ENCODE measurements around the gene ATRN.
A peak's percentile ranks its signal among the peaks of the same experiment; 100 is the strongest.

The ATRN gene

DNA sequence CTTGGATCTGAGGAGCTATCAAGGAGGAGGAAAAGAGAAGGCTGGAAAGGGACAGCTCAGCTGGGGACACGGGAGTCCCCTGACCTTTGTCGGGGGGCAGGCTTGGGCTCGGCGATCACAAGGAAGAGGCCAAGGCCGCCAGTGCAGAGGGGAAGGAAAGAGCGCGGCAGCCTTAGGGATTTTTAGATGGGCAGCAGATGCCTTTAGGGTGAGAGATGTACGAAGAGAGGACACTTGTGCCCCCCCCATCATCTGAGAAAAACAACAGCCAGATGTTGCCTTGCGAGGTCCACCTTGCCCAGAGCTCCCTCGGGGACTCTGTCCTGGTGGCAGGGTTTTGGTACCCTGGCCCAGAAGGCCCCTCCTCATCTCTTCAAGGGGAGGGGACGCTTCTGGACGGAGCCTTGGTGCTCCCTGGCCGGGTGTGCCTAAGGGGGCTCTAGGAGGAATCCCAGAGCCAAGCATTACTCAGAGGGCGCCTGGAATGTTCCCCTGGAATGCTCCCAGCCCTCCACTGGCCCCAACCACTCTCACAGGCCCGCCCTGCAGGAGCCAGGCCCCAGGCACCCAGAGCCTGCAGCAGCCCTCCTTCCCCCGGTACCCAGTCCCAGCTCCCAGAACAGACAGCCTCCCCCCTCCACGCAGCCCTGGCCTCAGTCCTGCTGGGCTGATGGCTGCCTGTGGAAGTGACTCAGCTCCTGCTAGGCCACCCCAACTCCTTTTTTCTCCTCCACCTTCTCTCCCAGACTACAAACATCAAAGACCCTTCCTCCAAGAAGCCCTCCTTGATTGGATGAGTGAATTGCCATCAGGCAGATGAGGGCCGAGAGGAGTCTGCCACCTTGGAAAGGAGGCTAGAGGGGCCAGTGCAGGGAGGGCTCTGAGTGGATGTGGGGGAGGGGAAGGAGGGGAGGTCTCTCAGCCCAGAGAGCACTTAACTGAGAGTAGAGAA lies 209.2 kb downstream of the ATRN start:
- DNase-seq = no peak

DNA sequence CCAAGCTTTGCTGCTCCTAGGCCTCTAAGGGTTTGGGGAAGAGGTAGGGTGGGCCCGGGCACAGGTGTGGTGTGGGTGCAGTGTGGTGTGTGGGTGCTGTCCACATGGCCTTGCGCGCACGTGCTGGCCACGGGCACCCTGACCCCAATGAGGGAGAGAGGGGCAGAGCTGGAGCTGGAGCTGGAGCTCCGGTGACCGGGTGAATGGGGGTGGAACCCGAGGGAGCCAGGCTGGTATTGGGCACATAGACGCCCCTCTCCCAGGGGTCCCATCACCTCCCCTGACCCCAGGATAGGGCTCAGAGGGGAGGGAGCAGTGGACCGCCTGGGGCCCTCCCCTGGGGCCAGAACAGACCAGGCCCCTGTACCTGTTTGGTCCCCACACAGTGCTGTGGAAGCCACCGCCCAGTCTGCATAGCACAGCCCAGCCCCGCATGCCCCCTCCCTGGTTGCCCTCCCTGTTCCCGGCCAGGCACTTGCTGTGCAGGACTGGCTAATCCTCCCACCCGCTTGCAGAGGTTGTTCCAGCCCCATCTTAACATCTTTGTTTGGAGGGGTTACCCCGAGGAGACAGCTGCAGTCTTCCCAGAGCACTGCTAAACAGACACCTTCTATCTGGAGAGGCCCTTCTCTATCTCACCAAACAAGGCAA lies 210.0 kb downstream of the ATRN start:
- DNase-seq = no peak

DNA sequence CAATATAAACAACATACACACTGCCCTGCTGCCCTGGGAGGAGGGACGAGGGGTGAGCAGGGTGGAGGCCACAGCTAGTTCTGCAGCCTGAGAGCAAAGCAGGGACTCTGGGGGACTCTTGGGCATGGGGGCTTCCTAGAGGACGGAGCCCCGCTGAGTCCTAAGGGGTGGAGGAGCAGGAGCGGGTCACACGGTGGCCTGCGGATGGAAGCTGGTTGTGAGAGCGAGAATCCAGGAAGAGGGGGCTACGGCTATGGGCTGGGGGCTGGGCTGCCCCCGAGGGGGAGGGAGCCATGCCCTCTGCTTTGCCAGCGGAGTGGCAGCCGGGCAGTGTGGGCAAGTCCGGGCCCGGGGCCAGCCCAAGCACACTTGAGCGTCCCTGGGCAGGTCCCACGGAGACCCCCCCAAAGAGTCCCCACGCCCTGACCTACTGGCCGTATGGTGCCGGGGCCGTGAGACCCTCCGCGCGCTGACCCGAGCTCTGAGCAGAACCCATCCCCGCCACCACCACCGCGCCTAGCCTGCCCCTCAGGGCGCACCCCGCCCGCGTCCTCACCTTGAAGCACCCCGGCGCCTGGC lies 210.6 kb downstream of the ATRN start:
- no peak for DNase-seq

DNA sequence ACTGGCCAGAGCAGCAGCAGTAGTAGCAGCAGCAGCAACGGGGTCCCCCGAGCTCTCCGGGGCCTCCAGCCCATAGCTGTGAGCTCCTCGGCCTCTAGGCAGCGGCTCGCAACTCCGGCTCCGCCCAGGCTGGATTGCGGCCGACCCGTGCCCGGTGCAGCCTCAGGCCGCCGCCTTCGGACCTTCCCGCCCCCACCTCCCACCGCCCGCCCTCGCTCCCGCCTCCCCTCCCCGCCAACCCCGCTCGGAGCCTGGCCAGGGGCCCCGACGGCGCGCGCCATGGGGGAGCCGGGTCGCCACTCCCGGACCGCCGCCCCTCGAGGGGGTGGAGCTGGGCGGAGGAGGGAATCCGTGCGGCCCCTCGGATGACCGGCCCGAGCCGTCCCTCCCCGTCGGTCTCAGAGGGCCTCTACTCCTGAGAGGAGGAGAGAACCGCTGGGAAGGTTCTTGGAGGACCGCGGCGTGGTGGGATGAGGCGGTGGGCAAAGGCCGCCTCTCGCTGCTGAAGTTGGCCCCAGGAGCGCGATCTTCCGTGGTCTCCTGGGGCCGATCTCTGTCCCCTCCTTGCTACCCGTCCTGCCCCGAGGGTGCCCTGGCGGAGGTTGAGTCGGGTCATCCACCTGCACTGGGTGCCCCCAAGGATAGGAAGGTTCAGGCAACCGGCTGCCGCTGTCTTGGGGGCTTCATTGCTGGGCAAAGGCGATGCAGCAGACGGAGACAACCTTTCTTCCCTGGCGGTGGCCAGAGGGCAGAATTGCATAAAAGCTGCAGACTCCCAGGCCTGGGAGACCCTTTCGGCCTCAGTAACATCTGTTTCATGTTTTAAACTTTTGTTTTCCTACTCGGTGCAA lies 211.3 kb downstream of the ATRN start, which contains the start of gene ADAM33:
ADAM33 (minus strand) TSS at position 80 of the 851 bp plus-strand sequence; CDS start at position 74, 6 bp downstream.
- DNase-seq = no peak

DNA sequence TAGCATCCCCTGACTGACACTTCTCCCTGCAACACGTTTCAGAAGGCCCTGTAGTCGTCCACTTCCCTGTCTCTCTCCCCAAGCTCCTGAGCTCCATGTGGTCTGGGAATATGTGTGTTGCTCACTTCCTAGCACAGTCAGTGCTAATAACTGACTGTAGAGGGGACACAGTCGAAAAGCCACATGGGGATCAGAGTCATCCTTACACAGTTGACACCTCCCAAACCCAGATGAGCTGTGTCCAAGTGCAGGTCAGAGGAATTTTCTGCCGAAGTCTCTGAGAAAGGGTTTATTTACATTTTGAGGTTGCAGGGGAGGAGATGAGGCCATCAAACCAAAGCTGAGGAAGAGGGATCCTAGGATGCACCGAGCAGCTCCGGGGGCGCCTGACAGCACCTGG lies 214.5 kb downstream of the ATRN start:
- no peak for DNase-seq

DNA sequence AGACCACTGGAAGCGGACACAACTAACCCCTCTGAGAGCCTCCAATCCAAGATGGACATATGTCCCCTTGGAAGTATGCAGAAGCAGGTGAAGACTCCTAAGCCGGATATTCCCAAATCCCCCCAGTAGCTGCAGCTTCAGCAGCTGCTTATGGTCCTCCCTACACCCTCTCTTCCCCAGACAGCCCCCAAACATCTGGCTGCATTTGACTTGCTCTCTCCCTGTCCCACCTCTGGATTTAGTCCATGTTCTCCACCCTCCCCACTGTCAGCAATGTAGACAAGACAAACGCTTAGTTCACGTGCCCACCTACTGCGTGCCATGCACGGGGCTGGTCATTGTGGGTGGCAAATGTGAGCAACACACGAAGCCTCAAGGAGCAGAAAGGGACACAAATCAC lies 215.6 kb downstream of the ATRN start:
- no peak for DNase-seq

DNA sequence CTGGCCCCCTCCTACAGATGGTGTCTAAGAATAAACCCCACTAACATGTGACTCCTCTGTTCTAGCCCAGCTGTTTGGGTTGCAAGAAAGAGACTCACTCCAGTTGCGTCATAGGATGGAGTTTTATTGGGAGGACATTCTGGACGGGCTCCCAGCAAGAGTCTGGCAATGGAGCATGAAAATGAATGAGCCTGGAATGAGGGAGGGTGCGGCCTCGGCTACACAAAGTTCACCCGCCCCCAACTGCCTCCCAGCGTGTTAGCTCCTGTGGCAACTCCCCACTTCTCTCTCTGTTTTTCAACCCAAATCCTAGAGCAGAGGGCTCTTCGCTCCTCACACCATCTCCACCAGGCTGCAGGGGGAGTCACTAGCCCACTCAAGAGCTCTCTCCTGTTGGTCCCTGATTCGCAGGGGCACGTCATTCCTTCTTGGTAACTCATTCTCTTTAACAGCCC lies 216.1 kb downstream of the ATRN start:
- peak; percentile 40 for DNase-seq

DNA sequence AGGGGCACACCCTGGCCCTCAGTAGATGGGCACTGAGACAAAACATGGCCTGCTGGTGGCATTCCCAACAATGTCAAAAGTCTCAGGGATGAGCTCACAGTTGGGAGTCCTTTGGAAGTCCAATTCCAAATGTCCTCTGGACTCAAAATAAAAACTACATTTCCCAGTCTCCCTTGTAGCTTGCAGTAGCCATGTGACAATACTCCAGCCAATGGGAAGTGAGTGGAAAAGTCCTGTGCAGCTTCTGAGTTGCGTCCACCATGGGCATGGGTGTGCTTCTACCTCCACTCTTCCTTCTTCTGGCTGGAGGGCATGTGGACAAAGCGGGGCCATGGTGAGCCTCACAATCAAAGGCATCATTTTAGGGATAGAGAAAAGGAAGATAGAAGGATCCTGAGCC lies 216.8 kb downstream of the ATRN start:
- no peak for DNase-seq

DNA sequence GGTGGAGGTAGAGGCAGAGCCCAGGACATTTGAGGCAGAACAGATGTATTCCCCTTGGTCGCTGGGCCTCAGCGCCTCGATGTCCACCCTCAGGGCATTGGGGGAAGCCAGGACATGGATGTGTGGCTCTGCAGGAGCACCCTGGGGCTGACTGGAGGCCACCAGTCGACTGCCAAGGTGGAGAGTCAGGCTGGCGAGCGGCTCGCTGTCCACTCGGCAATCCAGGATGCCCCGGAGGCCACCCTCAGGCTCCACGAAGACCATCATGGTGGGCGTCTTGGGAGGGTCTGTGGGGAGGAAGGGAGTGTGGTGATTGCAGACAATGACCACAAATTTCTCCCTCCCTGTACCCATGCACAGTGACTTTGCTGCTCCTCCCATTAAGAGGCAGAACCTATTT lies 219.2 kb downstream of the ATRN start:
- DNase-seq = no peak

DNA sequence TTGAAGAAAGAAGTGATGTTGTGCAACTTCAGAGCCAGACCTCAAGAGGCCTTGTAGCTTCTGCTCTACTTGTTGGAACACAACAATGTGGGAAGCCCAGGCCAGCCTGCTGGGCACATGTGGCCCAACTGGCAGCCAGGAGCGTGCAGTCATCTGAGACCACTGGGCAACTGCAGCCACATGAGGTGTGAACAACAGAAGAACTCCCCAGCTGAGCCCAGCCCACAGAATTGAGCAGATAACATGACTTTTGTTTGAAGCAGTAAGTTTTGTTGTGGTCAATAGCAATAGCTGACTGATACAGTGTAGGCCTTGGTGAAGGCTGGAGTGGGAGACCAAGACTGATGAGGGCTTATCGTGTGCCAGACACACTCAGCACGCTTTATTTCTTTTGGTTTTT lies 219.6 kb downstream of the ATRN start:
- no peak for DNase-seq

DNA sequence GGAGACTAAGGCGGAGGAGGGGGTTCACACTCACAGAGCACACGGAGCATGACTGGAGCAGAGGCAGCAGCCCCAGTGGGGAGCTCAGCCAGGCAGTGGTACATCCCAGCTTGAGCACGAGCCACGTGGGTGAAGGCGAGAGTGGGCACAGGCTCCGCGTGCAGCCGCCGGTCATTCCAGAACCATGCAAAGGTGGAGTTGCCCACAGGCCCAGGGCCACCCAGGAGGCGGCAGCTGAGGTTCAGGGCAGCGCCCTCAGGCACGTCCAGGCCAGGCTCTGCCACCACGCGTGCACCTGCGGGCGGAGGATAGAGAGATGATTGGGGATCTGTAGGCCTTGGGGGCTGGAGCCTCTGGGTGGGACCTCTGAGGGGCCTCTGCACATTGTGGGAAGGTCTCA lies 220.5 kb downstream of the ATRN start:
- DNase-seq = no peak

DNA sequence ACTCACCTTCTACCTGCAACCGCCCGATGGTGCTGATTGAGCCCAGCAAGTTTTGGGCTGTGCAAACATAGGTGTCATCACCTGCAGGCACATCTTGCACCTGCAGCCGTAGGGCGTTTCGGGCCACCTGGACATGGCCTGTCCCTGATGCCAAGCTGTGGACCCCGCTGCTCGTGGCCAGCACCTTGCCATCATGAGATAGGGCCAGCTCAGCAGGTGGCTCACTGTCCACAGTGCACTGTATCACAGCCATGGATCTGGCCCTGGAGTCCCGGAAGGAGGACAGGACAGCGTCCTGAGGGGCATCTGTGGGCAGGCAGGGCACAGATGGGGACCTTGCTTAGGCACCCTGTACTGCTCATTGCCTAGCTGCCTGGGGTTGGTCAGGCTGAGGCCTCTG lies 221.1 kb downstream of the ATRN start:
- DNase-seq = no peak

DNA sequence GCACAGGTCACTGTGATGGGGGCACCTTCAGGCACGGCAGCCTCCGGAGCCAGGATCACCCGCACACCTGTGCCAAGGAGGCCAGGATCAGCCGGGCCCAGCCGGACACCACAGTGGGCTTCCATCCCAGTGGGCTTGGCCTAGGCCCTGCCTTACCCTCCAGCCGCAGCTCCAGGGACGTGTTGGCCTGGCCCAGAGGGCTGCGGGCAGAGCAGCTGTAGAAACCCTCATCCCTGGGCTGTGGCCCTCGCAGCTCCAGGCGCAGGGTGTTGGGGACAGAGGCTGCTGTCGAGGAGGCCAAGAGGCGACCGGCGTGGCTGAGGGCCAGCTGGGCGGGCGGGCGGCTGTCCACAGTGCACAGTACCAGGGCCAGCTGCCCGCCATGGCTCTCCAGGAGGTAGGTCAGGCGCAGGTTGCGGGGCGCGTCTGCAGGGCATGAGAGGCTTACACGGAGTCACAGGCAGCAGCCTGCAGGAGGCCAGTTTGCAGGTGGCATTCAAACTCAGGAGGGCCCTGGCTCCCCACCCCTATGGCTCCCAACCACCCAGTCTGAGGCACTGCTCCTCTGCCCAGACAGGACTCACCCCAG lies 222.0 kb downstream of the ATRN start:
- DNase-seq = no peak

DNA sequence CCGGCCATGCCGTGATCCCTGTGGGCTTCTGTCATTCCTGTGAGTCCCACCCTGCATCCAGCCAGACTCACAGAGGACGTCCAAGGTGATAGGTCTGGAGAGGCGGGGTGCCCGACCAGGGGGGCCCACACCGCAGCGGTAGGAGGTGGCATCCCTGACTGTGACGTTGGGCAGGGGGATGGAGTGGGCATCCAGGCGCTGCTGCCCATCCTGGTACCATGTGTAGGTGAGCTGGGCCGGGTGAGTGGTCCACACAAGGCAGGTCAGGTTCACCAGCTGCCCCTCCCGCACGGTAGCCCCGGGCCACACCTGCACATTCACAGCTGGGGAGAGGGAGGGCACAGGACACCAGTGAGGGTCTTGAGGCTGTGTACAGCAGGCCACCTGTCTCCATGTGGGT lies 222.6 kb downstream of the ATRN start:
- no peak for DNase-seq

DNA sequence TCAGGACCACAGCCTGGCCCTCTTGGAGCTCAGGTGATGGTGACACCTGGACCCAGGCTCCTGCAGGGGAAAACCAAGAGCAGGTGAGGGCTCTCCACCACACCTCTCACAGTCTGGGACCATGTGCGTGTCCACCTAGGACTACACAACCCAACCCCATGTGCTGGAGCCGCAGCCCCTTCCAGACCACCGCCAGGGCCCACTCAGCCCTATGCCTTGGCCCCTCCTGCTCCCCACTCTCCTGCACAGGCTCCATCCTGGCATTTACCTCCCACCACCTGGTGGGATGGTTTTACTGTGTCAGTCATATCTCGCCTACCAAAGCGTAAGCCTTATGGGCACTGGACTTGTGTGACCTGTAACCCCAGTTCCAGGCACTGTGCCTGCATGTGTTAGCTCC lies 224.0 kb downstream of the ATRN start:
- no peak for DNase-seq

DNA sequence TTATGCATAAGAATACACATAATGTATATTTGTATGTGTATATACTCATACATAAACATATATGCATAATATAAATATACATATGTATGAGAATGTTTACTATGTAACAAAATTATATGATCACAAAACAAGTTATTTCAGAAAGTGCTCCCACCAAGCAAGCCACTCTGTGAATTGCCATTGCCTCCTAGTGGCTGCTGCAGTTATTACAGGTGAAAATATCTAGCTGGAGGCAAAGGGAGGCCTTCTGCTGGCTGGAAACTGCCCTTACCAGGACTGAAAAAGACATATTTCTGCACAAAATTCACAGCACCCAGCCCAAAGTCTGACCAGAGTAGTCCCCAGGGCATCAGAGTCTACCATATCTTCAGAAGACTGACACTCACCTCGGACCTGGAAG lies 225.4 kb downstream of the ATRN start:
- peak; percentile 54 for DNase-seq

DNA sequence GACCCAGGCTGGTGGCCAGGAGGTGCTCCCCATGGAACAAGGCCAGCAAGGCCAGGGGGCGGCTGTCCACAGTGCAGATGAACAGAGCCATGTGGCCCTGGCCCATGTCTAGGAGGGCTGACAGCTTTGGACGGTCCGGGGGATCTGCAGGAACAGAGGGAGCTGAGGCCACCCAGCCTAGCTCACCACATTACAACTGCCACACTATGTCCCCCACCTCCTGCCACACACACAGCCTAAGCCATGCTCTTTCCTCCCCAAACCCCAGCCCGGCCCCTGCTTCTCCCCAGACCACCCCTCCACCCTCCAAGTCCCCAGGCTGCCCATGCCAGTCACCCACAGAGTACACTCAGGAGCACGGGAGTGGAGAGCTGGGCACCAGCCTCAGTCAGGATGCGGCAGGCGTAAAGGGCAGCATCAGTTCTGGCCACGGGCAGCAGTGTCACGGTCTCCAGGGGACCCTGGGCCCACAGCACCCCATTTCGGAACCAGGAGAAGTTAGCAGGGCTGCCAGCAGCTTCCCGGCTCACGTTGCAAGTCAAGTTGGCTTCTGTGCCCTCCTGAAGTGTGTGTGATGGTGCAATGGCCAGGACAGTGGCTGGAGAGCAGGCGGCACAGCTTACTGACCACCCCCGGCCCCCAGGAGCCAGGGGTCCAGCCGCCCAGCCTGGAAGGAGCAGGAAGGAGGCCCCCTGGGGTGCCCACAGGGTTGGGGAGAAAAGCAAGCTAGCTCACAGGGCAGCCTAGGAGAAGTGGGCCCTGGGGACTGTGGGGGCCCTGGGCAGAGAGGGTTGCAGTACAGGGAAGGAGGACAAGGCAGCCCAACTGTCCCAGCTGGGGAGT lies 226.1 kb downstream of the ATRN start:
- DNase-seq = no peak

DNA sequence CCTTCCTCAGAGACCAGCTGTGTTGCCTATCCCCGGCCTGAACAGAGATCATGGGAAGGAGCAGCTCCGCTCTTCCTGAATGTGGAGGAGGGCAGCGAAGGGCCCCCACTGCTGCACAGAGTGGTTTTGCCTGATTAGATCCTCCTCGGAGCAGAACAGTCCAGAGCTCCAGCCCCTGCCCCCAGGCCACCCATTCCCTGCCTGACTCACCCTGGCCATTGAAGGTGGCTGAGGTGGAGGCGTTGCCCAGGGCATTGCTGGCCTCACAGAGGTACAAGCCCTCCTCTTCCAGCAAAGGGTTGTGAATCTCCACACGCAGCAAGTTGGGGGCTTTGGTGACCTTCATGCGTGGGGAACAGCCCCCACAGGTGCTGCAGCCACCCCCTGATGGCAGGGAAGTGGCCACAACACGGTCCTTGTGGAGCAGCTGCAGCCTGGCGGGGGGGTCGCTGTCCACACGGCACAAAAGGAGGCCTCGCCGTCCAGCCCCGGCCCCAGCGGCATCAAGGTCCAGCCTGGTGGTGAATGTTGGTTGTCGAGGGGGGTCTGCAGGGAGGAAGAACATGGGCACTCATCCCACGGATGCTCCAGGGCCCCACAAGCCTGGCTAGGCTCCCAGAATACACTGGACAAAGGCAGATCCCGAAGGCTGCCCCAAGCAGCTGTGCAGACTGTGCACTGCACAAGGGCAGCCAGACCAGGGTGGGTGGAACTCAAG lies 226.9 kb downstream of the ATRN start:
- no peak for DNase-seq

DNA sequence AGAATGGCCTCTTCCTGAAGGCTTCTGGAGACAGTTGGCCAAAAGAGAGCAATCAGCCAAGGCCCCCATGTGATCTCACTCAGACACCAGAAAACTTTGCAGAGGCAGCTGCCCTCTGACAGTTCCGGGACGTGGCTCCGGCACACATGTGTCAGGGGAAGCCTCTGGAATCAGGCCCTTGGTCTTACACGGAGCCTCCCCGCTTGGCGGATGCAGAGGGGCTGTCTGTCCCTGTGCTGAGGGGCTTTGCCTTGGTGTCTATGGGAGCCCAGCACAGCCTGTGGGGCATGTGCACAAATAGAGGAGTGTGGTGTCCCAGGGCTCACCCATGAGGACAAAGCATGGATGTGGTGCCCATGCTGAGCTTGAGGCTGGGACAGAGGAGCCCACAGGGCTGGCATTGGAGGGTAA lies 227.8 kb downstream of the ATRN start:
- DNase-seq = no peak

DNA sequence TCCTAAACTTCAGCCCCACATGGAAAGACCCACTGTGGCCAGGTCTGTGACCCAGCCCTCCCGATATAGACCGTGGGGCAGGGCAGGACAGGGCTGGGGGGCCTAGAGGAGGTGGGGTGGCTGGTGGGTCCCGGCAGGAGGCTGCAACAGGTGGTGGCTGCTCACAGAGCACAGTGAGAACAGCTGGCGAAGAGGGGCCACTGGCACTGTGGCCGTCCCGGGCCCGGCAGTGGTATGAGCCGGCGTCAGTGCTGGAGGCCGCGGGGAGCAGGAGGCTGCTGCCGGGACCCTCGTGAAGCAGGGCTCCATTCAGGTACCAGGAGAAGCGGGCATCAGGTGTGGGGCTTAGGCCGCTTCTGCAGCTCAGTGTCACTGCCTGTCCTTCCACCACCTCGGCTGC lies 228.2 kb downstream of the ATRN start:
- DNase-seq = no peak

Measured in suppressor macrophage treated with lipopolysaccharide for 4 hours (primary cell).